CD4-positive, alpha-beta T cell treated with Interleukin-4 for 1 hour (primary cell): ENCODE data around the gene FBRSL1.
A peak's percentile ranks its signal among the peaks of the same experiment; 100 is the strongest.

Experiments used
- DNase-seq, 2 donors: peaks; one replicate each; pipeline ENCODE4 v3.0.0-alpha.2; 2020 to 2022

Gene FBRSL1

GRCh38 chr12:132513458-132514135, 23.6 kb downstream of the FBRSL1 start:
- DNase-seq, result no peak

DNA sequence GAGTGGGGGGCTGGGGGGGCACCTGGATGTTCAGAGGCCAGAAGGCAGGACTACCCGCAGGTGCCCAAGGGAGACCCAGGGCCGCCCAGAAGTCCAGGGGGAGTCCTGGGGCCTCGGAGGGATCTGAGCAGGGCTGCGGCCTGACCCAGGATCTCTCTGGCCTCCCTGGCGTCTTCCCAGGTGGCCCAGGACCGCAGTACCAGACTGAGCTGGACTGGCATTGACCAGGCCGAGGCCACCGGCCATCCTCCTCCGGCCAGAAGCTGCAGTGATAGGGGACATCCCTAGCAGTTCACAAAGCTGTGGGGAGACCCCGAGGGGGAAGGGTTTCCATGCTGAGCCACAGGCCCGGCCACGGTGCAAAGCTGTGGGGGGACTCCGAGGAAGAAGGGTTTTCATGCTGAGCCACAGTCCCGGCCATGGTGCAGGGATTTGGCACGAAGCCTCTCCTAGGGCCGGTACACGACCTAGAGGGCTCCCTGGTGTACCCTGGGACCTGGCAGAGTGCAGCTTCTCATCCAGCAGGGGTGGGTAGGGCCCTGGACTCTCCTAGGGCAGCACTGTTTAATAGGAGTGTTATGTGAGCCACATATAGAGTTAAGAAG, 24.4 kb downstream of the FBRSL1 start:
- DNase-seq, result no peak

DNA sequence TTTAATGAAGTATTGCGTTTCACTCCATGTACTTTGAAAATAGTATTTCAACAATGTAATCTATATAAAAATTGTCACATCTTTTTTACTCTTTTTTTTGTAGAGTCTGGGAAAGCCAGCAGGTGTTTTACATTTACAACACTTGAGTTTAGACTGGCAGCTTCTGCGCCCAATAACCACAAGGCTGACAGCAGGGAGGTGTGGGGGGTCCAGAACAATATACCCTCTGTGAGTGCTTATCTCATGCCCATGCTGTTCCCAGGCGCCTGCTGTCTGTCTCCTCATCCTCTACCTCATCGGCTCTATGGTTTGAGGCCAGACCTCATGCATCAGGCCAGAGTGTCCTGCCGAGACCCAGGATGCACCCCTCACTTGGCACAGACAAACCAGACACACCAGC, 24.9 kb downstream of the FBRSL1 start:
- DNase-seq, result no peak

DNA sequence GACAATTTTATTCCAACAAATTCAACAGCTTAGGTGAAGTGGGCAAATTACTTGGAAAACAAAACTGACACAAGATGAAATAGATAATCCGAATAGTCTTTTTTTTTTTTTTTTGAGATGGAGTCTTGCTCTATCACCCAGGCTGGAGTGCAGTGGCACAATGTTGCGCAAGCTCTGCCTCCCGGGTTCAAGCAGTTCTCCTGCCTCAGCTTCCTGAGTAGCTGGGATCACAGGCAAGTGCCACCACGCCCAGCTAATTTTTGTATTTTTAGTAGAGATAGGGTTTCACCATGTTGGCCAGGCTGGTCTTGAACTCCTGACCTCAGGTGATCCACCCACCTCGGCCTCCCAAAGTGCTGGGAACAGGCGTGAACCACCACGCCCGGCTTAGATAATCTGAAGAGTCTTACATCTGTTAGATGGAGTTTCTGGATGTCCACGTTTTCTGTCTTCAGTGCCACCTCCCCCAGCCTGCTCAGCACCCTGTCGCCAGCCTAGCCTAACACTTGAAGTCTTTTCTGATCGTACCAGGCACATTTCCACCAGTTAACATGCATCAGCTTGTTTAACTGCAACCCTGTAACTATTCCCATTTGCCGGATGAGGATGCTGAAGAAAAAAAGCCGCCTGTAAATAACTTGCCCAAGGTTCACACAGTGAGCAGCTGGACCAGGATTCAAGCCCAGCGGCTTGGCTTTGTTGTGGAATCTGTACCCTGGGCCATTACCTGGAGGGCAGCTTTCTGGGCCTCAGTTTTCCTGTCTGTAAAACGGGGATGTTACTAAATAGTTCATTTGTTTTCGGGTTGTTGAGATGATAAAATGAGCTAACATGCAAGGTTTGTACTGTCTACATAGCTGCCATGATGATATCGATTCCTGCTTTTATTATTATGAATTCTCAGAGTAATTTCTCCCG, 26.4 kb downstream of the FBRSL1 start:
- no peak for DNase-seq

DNA sequence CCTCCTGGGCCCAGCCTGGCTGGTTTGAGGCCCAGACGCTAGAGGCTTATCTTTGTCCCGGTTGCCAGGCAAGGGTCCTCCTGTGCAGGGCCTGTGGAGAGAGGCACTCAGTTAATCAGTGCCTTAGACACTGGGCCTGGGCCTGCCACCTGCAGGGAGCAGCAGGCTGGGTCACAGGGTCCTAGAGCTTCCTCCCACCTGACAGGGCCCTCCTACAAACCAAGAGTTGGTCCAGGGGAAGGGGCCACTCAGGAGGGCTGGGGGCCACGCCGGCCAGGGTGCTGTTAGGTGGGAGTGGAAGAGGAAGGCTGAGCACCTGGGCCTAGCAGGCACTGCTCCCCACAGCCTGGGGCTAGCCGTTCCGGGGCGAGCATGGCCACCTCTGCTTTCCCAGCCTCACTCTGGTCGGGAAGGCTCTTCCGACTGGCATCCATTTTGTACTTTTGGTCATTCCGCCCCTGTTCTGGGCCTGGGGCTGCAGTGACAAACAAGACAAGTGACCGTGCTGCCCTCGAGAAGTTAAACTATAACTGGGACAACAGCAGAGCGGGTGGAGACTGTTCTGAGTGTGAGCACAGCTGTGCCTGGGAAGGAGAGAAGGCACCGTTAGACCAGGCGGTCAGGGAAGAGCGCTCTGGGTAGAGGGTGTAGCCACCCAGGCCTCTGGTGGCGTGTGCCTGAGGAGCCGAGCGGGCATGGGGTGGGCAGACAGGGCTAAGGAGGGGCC, 27.2 kb downstream of the FBRSL1 start:
- DNase-seq, result no peak

- no peak for DNase-seq
Measured at GRCh38 chr12:132517740-132518100, 27.8 kb downstream of the FBRSL1 start.

DNA sequence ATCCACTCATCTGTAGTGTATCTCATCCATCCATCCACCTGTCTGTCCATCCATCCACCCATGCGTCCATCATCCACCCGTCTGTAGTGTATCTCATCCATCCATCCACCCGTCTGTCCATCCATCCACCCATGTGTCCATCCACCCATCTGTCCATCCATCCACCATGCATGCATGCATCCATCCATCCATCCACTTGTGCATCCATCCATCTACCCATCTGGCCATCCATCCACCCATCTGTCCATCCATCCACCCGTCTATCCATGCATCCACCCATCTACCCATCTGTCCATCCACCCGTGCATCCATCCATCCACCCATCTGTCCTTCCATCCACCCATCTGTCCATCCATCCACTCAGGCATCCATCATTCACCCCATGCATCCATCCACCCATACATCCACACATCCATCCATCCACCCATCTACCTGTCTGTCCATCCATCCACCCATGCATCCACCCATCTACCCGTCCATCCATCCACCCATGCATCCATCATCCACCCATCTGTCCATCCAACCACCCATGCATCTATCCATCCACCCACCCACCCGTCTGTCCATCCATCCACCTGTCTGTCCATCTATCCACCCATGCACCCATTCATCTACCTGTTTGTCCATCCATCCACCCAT, 28.5 kb downstream of the FBRSL1 start:
- DNase-seq, result no peak

- DNase-seq, result no peak
Measured at GRCh38 chr12:132520421-132521199, 30.7 kb downstream of the FBRSL1 start.

DNA sequence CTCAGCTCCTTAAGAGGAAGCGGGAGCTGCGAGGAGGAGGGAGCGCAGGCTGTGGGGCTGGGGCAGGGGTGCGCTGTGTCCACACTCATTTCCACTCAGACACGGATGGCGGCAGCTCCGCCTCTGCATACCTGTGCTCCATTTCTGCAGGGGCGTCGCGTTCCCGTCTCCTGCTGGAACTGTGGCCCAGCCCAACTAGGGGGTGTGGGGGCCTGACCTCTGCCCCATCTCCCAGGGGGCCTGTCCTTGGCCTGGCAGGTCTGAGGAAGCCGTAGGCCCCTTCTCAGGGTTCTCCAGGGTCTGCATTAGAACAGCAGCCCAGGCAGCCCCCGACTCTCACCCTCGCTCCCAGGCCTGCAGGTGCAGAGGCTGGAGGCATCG, 31.2 kb downstream of the FBRSL1 start:
- no peak for DNase-seq

DNA sequence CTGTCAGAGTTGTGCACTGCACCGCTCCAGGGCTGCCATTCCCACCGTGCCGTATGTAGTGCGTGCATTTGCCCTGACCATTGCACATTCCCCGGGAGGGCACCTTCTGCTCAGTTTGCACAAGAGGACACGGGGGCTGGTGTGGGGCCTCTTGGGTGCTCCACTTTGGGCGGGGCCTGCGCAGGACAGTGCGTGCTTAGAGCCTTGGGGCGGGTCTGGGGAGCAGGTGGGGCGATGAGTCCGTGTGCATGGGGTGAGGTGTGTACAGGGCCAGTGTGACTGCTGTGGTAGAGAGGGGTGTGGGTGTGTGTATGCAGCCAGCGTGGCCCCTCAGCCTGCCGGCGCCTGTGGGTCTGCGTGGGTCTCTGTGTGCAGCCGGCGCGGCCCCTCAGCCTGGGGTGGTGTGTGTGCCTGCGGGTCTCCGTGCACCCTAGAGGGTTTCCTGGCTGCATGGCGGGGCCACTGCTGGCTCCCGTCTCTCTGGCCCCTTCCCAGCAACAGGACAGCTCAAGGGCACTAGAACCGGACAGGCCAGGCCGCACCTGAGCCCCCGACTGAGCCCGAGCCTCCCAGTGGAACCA, 31.9 kb downstream of the FBRSL1 start:
- no peak for DNase-seq

DNA sequence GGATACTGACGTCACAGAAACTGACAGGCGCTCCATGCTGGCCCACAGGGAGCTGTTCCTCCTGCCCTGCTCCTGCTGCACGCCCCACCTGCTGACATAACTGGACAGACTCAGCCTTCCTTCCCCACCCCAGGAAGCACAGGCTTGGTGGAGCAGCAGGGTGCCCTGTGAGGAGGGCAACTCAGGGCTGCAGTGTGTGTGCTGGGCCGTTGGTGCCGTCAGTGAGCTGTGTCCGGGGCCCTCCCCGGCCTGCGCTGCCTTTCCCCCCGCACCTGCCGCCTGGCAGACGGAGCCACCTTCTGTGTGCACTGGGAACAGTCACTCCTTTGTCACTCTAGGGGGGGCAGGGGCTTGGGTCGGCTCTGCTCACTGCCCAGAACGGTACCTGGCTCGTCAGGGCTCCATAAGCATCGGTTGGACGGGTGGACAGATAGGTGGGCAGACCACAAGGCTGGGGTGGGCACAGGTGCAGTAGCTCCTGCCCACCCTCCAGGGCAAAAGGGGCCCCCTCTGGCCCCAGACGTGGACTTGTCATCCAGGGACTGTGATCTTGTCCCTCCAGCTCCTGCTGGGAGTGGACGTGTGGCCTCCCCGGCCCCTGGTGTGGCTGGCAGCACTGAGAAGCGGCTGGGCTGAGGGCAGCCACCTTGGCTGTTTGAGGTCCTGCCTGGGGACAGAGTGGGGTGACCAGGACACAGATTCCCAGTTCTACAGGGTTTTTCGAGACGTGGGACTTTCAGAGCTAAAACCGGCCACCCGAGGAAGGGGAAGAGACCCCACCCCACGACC, 32.8 kb downstream of the FBRSL1 start:
- DNase-seq, result no peak

DNA sequence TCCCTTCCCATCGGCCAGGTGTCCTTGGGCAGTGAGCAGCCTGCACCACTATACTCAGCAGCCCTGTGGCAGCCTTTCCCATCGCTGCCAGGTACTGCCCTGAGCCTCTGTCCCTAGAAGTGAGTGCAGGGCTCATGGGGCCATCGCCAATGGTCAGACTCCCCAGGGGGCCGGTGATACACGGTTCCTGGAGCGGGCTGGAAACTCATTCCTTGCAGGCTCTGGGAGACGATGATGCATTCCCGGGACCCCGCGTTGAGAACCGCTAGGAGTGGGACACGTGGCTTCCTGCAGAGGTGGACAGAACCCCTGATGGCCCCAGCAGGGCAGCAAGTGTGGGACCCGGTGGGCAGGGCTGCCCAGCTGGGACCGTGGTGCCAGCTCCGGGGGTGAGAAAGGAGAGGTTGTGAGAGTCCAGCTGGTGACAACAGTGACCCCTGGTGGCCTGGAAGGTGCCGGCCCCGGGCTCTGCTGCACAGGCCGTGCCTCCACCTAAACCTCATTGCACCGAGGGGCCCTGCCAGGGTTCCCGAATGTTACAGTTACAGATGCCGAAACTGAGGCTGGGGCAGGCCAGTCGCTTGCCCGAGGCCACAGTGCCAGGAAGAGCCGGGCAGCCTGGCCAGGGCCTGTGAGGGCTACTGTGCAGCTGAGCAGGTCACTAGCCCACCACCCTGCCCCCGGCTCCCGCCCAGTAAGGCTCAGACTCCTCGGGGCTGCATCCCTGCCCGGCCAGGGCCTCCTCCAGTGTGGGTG, 33.8 kb downstream of the FBRSL1 start:
- peak; percentile 73 to 74 for DNase-seq

DNA sequence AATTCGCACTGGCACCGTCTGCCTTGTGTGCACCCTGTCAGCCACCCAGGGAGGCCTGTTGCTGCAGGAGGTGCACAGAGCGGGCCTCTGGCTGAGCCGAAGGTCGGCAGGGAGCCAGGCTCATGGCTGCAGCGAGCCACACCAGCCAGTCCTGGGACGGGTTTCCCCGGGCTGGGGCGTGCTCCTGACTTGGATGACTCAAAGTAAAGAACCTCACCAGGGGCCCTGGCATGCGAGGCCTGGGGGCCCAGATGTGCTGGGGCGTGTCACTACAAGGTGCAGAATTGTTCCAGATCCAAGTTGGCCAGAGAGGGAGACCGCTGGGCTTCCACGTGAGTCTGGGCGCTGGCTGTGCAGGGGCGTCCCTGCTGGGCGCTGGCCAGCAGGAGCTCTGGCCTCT, 34.5 kb downstream of the FBRSL1 start:
- DNase-seq, result no peak

- no peak for DNase-seq
Measured at GRCh38 chr12:132525011-132525832, 35.3 kb downstream of the FBRSL1 start.

- no peak for DNase-seq
Measured at GRCh38 chr12:132525833-132526455, 36.0 kb downstream of the FBRSL1 start.

DNA sequence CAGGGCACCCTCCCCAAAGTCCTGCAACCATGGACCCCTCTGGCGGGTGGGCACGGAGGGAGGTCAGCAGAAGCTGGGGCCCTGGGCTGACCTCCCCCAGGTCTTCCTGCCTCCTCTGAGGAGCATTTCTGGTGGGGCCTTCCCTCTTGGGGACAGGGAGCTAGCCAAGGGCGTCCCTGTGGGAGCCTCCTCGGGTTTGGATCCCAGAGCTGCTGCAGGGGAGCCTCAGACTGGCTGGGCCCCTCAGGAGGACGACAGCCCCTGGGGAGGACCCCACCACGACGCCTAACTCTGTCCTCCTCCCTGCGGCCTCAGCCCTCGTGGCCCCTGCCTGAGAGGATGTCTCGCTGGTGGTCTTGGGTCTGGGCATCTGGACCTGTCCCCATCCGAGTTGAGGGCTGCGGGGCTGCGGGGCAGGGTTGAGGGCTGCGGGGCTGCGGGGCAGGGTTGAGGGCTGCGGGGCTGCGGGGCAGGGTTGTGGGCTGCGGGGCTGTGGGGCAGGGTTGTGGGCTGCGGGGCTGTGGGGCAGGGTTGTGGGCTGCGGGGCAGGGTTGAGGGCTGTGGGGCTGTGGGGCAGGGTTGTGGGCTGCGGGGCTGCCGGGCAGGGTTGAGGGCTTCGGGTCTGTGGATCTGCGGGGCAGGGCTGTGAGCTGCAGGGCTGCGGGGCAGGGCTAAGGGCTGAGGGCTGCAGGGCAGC, 37.4 kb downstream of the FBRSL1 start:
- DNase-seq, result no peak

DNA sequence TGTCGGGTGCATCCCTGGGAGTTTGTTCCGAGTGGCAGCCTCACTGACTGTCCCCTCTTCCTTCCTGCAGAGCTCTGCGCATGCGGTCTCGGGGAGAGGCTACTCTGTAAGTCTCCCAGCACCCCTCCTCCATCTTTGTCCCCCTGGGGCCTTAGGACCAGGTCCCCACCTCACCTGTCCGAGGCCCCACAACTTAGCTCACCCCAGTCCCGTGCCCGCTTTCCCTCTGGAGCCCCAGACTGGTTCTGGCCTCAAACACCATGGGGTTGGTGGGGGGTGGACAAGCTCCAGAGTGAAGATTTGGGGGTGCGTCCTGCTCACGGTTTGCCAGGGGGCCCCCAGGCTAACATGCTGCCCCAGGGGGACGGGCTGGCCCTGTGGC, 37.9 kb downstream of the FBRSL1 start:
- DNase-seq, result no peak

DNA sequence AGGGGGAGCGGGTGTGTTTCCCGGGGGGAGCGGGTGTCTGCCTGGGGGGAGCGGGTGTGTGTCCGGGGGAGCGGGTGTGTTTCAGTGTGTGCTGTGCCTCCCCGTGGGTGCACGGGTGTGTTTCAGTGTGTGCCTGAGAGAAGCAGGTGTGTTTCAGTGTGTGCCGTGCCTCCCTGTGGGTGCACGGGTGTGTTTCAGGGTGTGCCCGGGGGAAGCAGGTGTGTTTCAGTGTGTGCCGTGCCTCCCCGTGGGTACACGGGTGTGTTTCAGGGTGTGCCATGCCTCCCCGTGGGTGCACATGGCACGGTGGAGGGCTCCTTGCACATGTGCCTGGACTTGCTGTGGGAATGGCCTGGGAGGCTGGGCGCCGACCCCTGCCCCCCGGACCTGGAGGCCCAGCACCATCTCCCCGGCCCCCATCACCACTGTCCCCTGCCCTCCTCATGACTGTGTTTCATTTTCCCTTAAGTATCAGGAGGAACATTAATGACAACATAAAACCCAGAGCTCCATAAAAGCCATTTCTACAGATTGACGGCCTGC, 38.7 kb downstream of the FBRSL1 start:
- no peak for DNase-seq
